Mesendoderm (in vitro differentiated cells): ENCODE measurements around the gene ICAM5.
"Not testable (repeated sequence)": the region's sequence is repeated elsewhere in the genome, so short reads cannot be mapped to it uniquely, and the experiment has no call there.

Experiments
- DNase-seq: peaks from one replicate; pipeline ENCODE4 v3.0.0; 2013
- H2AK5ac ChIP-seq: 2 replicates; pipeline ENCODE4 v1.6.1; 2013; ENCODE audit warnings: low read length, inconsistent platforms
- H2BK120ac ChIP-seq: 2 replicates; pipeline ENCODE4 v1.6.1; 2013; ENCODE audit warnings: low read depth, mild to moderate bottlenecking, low read length, moderate library complexity, mixed read lengths
- H2BK15ac ChIP-seq: replicated peaks from 2 replicates; pipeline ENCODE4 v1.6.1; 2013; ENCODE audit warnings: low read depth, mild to moderate bottlenecking, moderate library complexity
- H2BK5ac ChIP-seq: 2 replicates; pipeline ENCODE4 v1.6.1; 2013; ENCODE audit warnings: low read length, inconsistent platforms
- H3K18ac ChIP-seq: 2 replicates; pipeline ENCODE4 v1.6.1; 2013; ENCODE audit warnings: mild to moderate bottlenecking, low read length, mixed read lengths
- H3K23ac ChIP-seq: one replicate; pipeline ENCODE4 v1.6.1; 2013; ENCODE audit warnings: low read length
- H3K27ac ChIP-seq: 2 replicates; pipeline ENCODE4 v1.5.1; 2013; ENCODE audit warnings: low read depth, mild to moderate bottlenecking, inconsistent platforms, low read length, moderate library complexity
- H3K27me3 ChIP-seq: 2 replicates; pipeline ENCODE4 v1.6.1; 2013; ENCODE audit warnings: low read length, control low read depth, mild to moderate bottlenecking, inconsistent platforms; ENCODE audit not compliant: insufficient read depth, poor library complexity
- H3K36me3 ChIP-seq: 2 replicates; pipeline ENCODE4 v1.6.1; 2013; ENCODE audit warnings: low read length, inconsistent platforms; ENCODE audit not compliant: control insufficient read depth, insufficient read depth
- H3K4ac ChIP-seq: one replicate; pipeline ENCODE4 v1.6.1; 2013; ENCODE audit warnings: low read depth, mild to moderate bottlenecking, low read length, moderate library complexity
- H3K4me1 ChIP-seq: 2 replicates; pipeline ENCODE4 v1.6.1; 2013; ENCODE audit warnings: low read depth, low read length, inconsistent platforms; ENCODE audit not compliant: control insufficient read depth
- H3K4me2 ChIP-seq: 2 replicates; pipeline ENCODE4 v1.6.1; 2013; ENCODE audit warnings: low read length
- H3K4me3 ChIP-seq: 2 replicates; pipeline ENCODE4 v1.5.1; 2013; ENCODE audit warnings: mild to moderate bottlenecking, low read length
- H3K56ac ChIP-seq: one replicate; pipeline ENCODE4 v1.6.1; 2013; ENCODE audit warnings: low read length
- H3K79me1 ChIP-seq: 2 replicates; pipeline ENCODE4 v1.6.1; 2013; ENCODE audit warnings: low read length, inconsistent platforms
- H3K79me2 ChIP-seq: 2 replicates; pipeline ENCODE4 v1.6.1; 2013; ENCODE audit warnings: mild to moderate bottlenecking, low read length; ENCODE audit not compliant: control insufficient read depth, insufficient read depth
- H3K9ac ChIP-seq: 2 replicates; pipeline ENCODE4 v1.6.1; 2013; ENCODE audit warnings: low read length, inconsistent platforms
- H4K5ac ChIP-seq: one replicate; pipeline ENCODE4 v1.6.1; 2013; ENCODE audit warnings: low read length
- H4K8ac ChIP-seq: one replicate; pipeline ENCODE4 v1.6.1; 2013; ENCODE audit warnings: low read depth, mild to moderate bottlenecking, control low read depth, low read length, moderate library complexity
- WGBS: extraction: QIAGEN DNeasy Blood & Tissue Kit; methylation state at CpG from one replicate; pipeline ENCODE4 v1.1.7; 2013; ENCODE audit warnings: low lambda C conversion rate, missing lambda C conversion rate; ENCODE audit not compliant: insufficient coverage; ENCODE audit errors: extremely low coverage; 5-methylcytosine and 5-hydroxymethylcytosine counted together

ICAM5 gene

GRCh38 chr19:10333758-10334587, 44.2 kb downstream of the ICAM5 start:
- peak; percentile 24 for DNase-seq
- H4K8ac ChIP-seq = no peak overlapping the region
- no peaks in the 10 kb centered on the region for H3K27me3 ChIP-seq
- H3K36me3 ChIP-seq = no peaks in the 10 kb centered on the region
- no peak overlapping the region for H3K4ac ChIP-seq
- no peak overlapping the region for H2BK5ac ChIP-seq
- H3K4me3 ChIP-seq = peak overlapping the region; percentile 67
- no peak overlapping the region for H3K23ac ChIP-seq
- peak overlapping the region; percentile 84 for H3K56ac ChIP-seq
- H3K4me2 ChIP-seq = peak overlapping the region; percentile 70
- no peak overlapping the region for H2AK5ac ChIP-seq
- H3K27ac ChIP-seq = no peak overlapping the region
- H2BK15ac ChIP-seq = no peak overlapping the region
- WGBS = no CpG with 5 or more reads among the region's 44 CpGs
- H3K4me1 ChIP-seq = peaks cover 3% of the 10 kb centered on the region
- peaks cover 17% of the 10 kb centered on the region for H3K79me2 ChIP-seq
- peaks cover 11% of the 10 kb centered on the region for H3K79me1 ChIP-seq
- H3K18ac ChIP-seq = no peak overlapping the region
- H3K9ac ChIP-seq = peak overlapping the region; percentile 70
- no peak overlapping the region for H2BK120ac ChIP-seq
- no peak overlapping the region for H4K5ac ChIP-seq

GRCh38 chr19:10334588-10335351, 45.0 kb downstream of the ICAM5 start:
- DNase-seq = peak; percentile 92
- Histone ChIP-seq H3K9ac (peak overlapping the region; percentile 70), H4K8ac (no peak overlapping the region), H3K36me3 (no peaks in the 10 kb centered on the region), H3K4me3 (peak overlapping the region; percentile 25), H4K5ac (no peak overlapping the region), H3K4ac (no peak overlapping the region), H3K23ac (no peak overlapping the region), H3K18ac (no peak overlapping the region), H3K4me2 (peak overlapping the region; percentile 70), H2BK15ac (no peak overlapping the region), H2BK5ac (no peak overlapping the region), H3K56ac (peak overlapping the region; percentile 84), H3K79me1 (peaks cover 11% of the 10 kb centered on the region), H2BK120ac (no peak overlapping the region), H3K79me2 (peaks cover 17% of the 10 kb centered on the region), H3K27me3 (no peaks in the 10 kb centered on the region), H3K27ac (no peak overlapping the region), H3K4me1 (peaks cover 3% of the 10 kb centered on the region), H2AK5ac (no peak overlapping the region)
- no CpG with 5 or more reads among the region's 59 CpGs for WGBS

- H3K4me1 ChIP-seq = peaks cover 3% of the 10 kb centered on the region
- peak overlapping the region; percentile 71 for H3K56ac ChIP-seq
- H4K8ac ChIP-seq = no peak overlapping the region
- H3K36me3 ChIP-seq = no peaks in the 10 kb centered on the region
- no peak overlapping the region for H2BK15ac ChIP-seq
- no peak for DNase-seq
- H3K4me3 ChIP-seq = no peak overlapping the region
- no peak overlapping the region for H3K23ac ChIP-seq
- H2BK5ac ChIP-seq = no peak overlapping the region
- no peak overlapping the region for H3K18ac ChIP-seq
- peaks cover 17% of the 10 kb centered on the region for H3K79me2 ChIP-seq
- H3K27ac ChIP-seq = no peak overlapping the region
- no peak overlapping the region for H2BK120ac ChIP-seq
- no peaks in the 10 kb centered on the region for H3K27me3 ChIP-seq
- peaks cover 9% of the 10 kb centered on the region for H3K79me1 ChIP-seq
- no CpG with 5 or more reads among the region's 26 CpGs for WGBS
- H2AK5ac ChIP-seq = no peak overlapping the region
- H3K9ac ChIP-seq = peak overlapping the region; percentile 60
- no peak overlapping the region for H3K4ac ChIP-seq
- H3K4me2 ChIP-seq = no peak overlapping the region
- H4K5ac ChIP-seq = no peak overlapping the region
Observed at GRCh38 chr19:10335352-10335985, 45.7 kb downstream of the ICAM5 start.

- H3K56ac ChIP-seq, H3K23ac ChIP-seq, H2BK5ac ChIP-seq, H4K8ac ChIP-seq, H2AK5ac ChIP-seq, H3K4me3 ChIP-seq, H2BK15ac ChIP-seq, H3K4ac ChIP-seq, H4K5ac ChIP-seq, H3K4me2 ChIP-seq, H3K4me1 ChIP-seq, H3K79me1 ChIP-seq, H3K9ac ChIP-seq, H3K18ac ChIP-seq, H3K27me3 ChIP-seq, H2BK120ac ChIP-seq, H3K36me3 ChIP-seq, DNase-seq, H3K27ac ChIP-seq: not testable (repeated sequence)
- WGBS = no CpG with 5 or more reads among the region's 9 CpGs
- H3K79me2 ChIP-seq = peaks cover 13% of the 10 kb centered on the region
Observed at GRCh38 chr19:10336725-10337124, 47.0 kb downstream of the ICAM5 start.

GRCh38 chr19:10338940-10339339, 49.2 kb downstream of the ICAM5 start:
- no peak overlapping the region for H4K5ac ChIP-seq
- no peak overlapping the region for H3K56ac ChIP-seq
- H3K4me3 ChIP-seq = no peak overlapping the region
- DNase-seq = no peak
- no peaks in the 10 kb centered on the region for H3K79me1 ChIP-seq
- no peak overlapping the region for H4K8ac ChIP-seq
- H3K23ac ChIP-seq = no peak overlapping the region
- H2BK5ac ChIP-seq = no peak overlapping the region
- no peaks in the 10 kb centered on the region for H3K36me3 ChIP-seq
- no peak overlapping the region for H3K4me2 ChIP-seq
- no peak overlapping the region for H3K9ac ChIP-seq
- H3K4ac ChIP-seq = no peak overlapping the region
- no peak overlapping the region for H2BK120ac ChIP-seq
- no CpG with 5 or more reads among the region's 6 CpGs for WGBS
- H3K27me3 ChIP-seq = no peaks in the 10 kb centered on the region
- no peak overlapping the region for H2AK5ac ChIP-seq
- H3K79me2 ChIP-seq = no peaks in the 10 kb centered on the region
- H2BK15ac ChIP-seq = no peak overlapping the region
- no peak overlapping the region for H3K18ac ChIP-seq
- no peak overlapping the region for H3K27ac ChIP-seq
- no peaks in the 10 kb centered on the region for H3K4me1 ChIP-seq
